Left forelimb (tissue), 1 donor: ENCODE data around the gene FAM169A.
"Not testable (repeated sequence)": the region's sequence is repeated elsewhere in the genome, so short reads cannot be mapped to it uniquely, and the experiment has no call there.

Experiments used
- DNase-seq: peaks from one replicate; pipeline ENCODE4 v3.0.0-alpha.2; 2018; ENCODE audit warnings: low spot score

FAM169A gene, protein sequence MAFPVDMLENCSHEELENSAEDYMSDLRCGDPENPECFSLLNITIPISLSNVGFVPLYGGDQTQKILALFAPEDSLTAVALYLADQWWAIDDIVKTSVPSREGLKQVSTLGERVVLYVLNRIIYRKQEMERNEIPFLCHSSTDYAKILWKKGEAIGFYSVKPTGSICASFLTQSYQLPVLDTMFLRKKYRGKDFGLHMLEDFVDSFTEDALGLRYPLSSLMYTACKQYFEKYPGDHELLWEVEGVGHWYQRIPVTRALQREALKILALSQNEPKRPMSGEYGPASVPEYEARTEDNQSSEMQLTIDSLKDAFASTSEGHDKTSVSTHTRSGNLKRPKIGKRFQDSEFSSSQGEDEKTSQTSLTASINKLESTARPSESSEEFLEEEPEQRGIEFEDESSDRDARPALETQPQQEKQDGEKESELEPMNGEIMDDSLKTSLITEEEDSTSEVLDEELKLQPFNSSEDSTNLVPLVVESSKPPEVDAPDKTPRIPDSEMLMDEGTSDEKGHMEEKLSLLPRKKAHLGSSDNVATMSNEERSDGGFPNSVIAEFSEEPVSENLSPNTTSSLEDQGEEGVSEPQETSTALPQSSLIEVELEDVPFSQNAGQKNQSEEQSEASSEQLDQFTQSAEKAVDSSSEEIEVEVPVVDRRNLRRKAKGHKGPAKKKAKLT

DNA sequence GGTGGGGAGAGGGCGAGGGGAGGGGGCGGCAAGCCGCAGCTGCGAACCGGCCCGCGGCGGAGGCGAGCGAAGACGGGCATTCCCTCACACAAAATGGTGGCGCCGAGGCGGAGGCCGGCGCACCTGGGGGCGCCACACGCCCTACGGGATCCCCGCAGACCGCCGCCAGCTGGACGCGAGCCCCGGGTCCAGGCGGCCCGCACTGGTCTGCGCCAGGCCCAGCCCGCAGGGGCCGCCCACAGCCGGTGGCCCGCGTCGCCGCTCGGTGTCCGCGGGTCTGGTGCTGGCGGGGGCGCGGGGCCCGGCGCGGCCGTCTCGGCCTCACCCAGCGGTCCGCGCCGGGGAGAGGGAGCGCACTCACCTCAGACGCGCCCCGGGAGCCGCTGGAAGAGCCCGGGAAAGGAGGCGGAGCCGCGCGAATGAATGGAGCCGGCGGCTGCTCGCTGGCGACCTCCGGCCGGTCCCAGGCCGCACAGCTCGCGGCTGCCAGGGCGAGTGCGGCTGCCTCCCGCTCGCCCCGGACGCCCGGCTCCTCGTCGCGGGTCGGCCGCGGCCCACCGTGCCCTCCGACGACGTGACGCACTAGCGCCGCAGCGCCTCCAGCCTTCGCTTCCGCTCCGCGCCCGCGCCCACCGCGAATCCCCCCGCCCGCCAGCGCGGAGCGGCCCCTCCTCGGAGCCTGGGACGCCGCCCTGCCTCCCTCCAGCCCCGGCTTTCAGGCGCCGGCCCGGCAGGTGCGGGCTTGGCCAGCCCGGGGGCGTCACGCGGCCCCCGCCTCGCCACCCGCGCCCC is at the start of gene FAM169A:
Gene FAM169A, minus strand, starts transcription at position 584 of the 792 bp plus-strand sequence. CDS start 24,711 bp downstream, outside the sequence.
- DNase-seq, result peak; percentile 69

- no peak for DNase-seq
Observed at GRCh38 chr5:74915488-74915887, 49.3 kb upstream of the FAM169A start.

DNA sequence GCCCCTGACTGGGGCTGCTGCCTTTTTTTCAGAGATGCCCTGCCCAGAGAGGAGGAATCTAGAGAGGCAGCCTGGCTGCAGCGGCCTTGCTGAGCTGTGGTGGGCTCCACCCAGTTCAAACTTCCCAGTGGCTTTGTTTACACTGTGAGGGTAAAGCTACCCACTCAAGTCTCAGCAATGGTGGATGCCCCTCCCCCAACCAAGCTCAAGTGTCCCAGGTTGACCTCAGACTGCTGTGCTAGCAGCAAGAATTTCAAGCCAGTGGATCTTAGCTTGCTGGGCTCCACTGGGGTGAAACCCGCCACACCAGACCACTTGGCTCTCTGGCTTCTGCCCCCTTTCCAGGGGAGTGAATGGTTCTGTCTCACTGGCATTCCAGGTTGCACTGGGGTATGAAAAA is 45.2 kb upstream of the FAM169A start:
- DNase-seq, result not testable (repeated sequence)

GRCh38 chr5:74909888-74910287 is 43.7 kb upstream of the FAM169A start:
- DNase-seq, result not testable (repeated sequence)

GRCh38 chr5:74908237-74908636 is 42.0 kb upstream of the FAM169A start:
- DNase-seq, result not testable (repeated sequence)

DNA sequence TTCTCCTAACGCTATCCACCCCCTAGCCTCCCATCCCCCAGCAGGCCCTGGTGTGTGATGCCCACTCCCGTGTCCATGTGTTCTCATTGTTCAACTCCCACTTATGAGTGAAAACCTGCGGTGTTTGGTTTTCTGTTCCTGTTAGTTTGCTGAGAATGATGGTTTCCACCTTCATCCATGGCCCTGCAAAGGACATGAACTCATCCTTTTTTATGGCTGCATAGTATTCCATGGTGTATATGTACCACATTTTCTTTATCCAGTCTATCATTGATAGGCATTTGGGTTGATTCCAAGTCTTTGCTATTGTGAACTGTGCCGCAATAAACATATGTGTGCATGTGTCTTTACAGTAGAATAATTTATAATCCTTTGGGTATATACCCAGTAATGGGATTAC is 38.5 kb upstream of the FAM169A start:
- not testable (repeated sequence) for DNase-seq

GRCh38 chr5:74903165-74903787 is 37.1 kb upstream of the FAM169A start:
- DNase-seq, result no peak

GRCh38 chr5:74897049-74897448 is 30.9 kb upstream of the FAM169A start:
- DNase-seq, result no peak

DNA sequence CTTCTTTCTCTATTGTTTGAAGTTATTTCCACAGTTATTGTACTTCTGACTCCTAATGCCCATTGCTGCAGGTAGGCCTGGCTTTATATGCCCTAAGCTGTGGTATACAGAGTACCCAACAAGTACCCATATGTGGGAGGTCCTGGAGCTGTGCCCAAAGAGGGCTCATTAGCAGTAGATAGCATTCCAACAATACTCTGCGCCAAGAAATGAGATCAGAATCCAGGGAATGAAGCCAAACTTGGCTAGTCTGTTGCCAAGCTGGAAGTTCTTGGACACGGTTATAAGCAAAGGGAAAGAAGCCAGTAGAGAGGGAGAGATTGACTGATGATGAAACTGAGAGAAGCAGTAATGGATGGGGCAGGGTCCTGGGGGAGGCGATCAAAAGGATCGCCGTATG is 29.7 kb upstream of the FAM169A start:
- DNase-seq, result no peak

GRCh38 chr5:74894351-74894750 is 28.2 kb upstream of the FAM169A start:
- DNase-seq, result no peak

DNA sequence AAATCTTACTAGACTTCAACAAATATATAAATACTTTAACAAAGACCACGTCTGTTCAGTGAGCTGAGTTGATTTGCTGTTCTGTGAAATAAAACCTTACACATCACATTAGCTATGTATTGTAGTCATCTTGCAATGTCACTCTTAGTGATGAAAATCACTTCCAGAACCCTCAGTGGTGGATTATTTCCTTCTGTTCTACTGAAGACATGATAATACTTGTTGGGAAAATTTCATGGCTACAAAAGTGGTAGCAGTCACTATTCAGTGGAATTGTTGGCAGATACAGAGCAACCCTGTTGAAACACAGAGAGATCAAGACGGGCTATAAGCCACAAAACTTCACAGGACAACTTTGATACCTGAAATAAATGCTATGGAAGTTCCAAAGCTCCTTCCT is 26.7 kb upstream of the FAM169A start:
- DNase-seq, result no peak

DNA sequence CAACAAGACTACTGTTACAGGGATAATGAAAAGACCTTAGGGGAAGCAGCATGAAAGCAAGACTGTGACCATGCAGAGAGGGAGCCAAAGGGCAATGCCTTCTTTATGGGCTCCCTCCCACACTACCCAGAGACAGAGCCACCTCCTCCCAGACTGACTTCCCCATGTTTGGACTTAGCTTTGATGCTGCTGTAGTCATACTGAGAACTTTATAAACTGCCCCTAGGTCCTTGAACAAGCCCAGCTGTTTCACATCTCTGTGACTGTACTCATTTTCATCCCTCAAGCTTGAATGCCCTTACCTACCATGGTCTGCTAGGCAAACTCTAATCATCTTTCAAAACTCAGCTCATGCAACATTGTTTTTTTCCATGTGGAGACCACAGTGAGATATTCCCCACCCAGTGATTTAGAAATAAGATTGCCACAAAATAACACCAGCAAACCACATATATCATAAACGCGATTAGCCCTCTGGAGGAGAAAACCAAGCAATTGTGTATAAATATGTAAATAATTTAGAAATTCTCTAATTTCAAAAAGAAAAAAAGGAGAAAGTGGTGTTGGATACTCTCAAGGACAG is 23.4 kb upstream of the FAM169A start:
- no peak for DNase-seq

DNA sequence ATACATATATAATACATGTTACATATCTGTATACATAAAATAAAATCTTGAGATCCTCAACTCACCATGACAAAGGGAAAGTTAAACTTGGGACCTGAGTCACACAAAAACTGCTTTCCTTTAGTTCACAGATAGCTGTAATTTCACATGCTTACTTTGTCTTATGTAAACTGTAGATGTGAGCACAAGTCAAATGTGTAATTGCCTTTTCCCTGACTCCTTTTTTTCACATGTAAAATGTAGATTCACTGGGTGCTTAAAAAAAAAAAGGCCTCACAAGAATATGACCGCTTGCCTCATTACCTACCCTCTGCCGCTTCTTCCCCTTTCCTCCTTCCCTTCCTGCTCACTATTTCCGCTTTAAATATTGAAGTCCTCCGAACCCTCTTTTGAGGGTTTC is 21.9 kb upstream of the FAM169A start:
- DNase-seq, result no peak

GRCh38 chr5:74885170-74885569 is 19.0 kb upstream of the FAM169A start:
- DNase-seq, result no peak

DNA sequence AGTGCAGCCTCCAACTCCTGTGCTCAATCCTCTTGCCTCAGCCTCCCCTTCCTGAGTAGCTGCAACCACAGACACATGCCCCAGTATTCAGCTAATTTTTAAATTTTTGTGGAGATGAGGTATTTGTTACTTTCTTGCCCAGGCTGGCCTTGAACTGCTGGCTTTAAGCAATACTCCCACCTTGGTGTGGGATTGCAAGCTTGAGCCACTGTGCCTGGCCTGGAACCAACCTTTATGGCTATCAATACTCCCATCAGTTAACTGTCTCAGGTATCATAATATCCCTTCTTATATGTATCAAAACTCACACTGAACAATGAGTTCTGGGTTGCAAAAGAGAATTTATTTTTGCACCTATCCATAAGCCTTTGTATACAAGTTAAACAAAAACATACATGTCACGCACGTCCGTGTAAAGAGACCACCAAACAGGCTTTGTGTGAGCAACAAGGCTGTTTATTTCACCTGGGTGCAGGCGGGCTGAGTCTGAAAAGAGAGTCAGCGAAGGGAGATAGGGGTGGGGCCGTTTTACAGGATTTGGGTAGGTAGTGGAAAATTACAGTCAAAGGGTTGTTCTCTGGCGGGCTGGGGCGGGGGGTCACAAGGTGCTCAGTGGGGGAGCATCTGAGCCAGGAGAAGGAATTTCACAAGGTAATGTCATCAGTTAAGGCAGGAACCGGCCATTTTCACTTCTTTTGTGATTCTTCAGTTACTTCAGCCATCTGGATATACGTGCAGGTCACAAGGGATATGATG is 16.4 kb upstream of the FAM169A start:
- not testable (repeated sequence) for DNase-seq

- no peak for DNase-seq
Observed at GRCh38 chr5:74877624-74878304, 11.6 kb upstream of the FAM169A start.

- no peak for DNase-seq
Observed at GRCh38 chr5:74875994-74876791, 10.0 kb upstream of the FAM169A start.

DNA sequence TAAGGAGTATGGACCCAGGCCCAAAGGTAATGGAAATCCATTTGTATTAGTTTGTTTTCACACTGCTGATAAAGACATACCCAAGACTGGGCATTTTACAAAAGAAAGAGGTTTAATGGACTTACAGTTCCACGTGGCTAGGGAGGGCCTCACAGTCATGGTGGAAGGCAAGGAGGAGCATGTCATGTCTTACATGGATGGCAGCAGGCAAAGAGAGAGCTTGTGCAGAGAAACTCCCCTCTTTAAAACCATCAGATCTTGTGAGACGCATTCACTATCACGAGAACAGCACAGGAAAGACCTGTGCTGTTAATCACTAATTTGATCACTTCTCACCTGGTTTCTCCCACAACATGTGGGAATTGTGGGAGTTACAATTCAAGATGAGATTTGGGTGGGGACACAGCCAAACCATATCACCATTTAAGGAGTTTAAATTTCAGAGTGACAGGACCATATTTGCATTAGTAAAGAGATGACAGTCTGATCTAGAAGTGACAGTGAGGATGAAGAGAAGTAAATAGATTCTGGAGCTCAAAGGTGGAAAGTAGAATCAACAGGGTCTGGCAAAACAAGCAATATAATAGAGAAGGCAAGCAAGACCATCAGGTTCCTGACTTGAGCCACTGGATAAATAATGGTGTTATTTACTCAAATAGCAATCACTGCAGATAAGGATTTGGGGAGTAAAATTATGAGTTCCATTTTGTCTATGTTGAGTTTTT is 7.5 kb upstream of the FAM169A start:
- DNase-seq, result no peak
